SK-N-SH (cell line): Measurements from ENCODE around the gene MAPK13. TPM values are rescaled to one million over a fixed set of nuclear protein-coding genes. Genes with fewer than 3 reads are reported as not detected.

Experiments used
- CTCF ChIA-PET: fragments of 300-600, 350-600 bp; formaldehyde crosslinking; extraction: SDS; loops from one replicate; lab custom pipeline; 2021; lab: Yijun Ruan, JAX
- POLR2A ChIA-PET: fragments of 350-600 bp; sonication (Branson Sonifier 250); formaldehyde crosslinking; extraction: SDS; loops from one replicate; lab custom pipeline; 2020; ENCODE audit warnings: antibody characterized with exemption, inconsistent platforms; lab: Yijun Ruan, JAX
- DNase-seq: peaks from one replicate; pipeline ENCODE4 v3.0.0; 2012
- H2AFZ ChIP-seq: fragments of 200-600 bp; sonication (generic); 2 replicates; pipeline ENCODE4 v1.8.1; 2016; ENCODE audit warnings: antibody characterized with exemption, mild to moderate bottlenecking, low read depth
- H3F3A ChIP-seq: fragments of 200-600 bp; sonication (generic); replicated peaks from 2 replicates; pipeline ENCODE3; 2016; ENCODE audit warnings: antibody characterized with exemption, mild to moderate bottlenecking; ENCODE audit not compliant: insufficient read depth
- H3K27ac ChIP-seq, 2 experiments: fragments of 200-500 bp in 1 of 2; fragments of 200-600 bp in 1 of 2; sonication (Bioruptor generic) in 1 of 2; sonication (generic), shearing (Covaris generic) in 1 of 2; 2 replicates each; pipeline versions ENCODE4 v1.5.1 to v1.6.1; 2014 to 2016; ENCODE audit warnings: low read depth in 2 of 2, inconsistent platforms in 1 of 2, low read length in 1 of 2, mild to moderate bottlenecking in 1 of 2, mixed read lengths in 1 of 2
- H3K27me3 ChIP-seq: fragments of 200-600 bp; sonication (generic), shearing (Covaris generic); 2 replicates; pipeline ENCODE4 v1.6.1; 2016; ENCODE audit warnings: mixed run types; ENCODE audit not compliant: insufficient read depth
- H3K36me3 ChIP-seq, 2 experiments: fragments of 200-500 bp in 1 of 2; fragments of 200-600 bp in 1 of 2; sonication (Bioruptor generic) in 1 of 2; sonication (generic) in 1 of 2; replicated peaks in 1 of 2; 2 replicates each; pipeline versions ENCODE3 to v1.5.1; 2014 to 2016; ENCODE audit warnings: low read length in 1 of 2, mild to moderate bottlenecking in 1 of 2; ENCODE audit not compliant: insufficient read depth in 2 of 2, control insufficient read depth in 1 of 2
- H3K4me1 ChIP-seq, 2 experiments: fragments of 200-500 bp in 1 of 2; fragments of 200-600 bp in 1 of 2; sonication (Bioruptor generic) in 1 of 2; sonication (generic), shearing (Covaris generic) in 1 of 2; 2 replicates each; pipeline versions ENCODE4 v1.5.1 to v1.6.1; 2014 to 2016; ENCODE audit warnings: low read depth in 1 of 2, low read length in 1 of 2, mixed run types in 1 of 2; ENCODE audit not compliant: insufficient read depth in 2 of 2, control insufficient read depth in 1 of 2
- H3K4me2 ChIP-seq: fragments of 200-600 bp; sonication (generic), shearing (Covaris generic); 2 replicates; pipeline ENCODE4 v1.6.1; 2017; ENCODE audit warnings: mixed run types
- H3K4me3 ChIP-seq, 2 experiments: fragments of 200-500 bp in 1 of 2; fragments of 200-600 bp in 1 of 2; sonication (Bioruptor generic) in 1 of 2; sonication (generic), shearing (Covaris generic) in 1 of 2; 2 replicates each; pipeline versions ENCODE4 v1.5.1 to v1.8.1; 2014 to 2016; ENCODE audit warnings: low read depth in 2 of 2, inconsistent platforms in 1 of 2, low read length in 1 of 2, mild to moderate bottlenecking in 1 of 2, mixed read lengths in 1 of 2, moderate library complexity in 1 of 2
- H3K79me2 ChIP-seq: fragments of 200-600 bp; sonication (generic); 2 replicates; pipeline ENCODE4 v1.8.1; 2017; ENCODE audit warnings: mild to moderate bottlenecking; ENCODE audit not compliant: insufficient read depth
- H3K9ac ChIP-seq: fragments of 200-600 bp; sonication (generic); 2 replicates; pipeline ENCODE4 v1.6.1; 2017; ENCODE audit warnings: mixed run types
- H3K9me2 ChIP-seq: fragments of 200-600 bp; sonication (generic); 2 replicates; pipeline ENCODE4 v1.6.1; 2017; ENCODE audit warnings: mixed run types
- H3K9me3 ChIP-seq: fragments of 200-600 bp; sonication (generic); 2 replicates; pipeline ENCODE4 v1.6.1; 2017; ENCODE audit warnings: mixed run types, mild to moderate bottlenecking, moderate library complexity
- H4K20me1 ChIP-seq: fragments of 200-600 bp; sonication (generic); 2 replicates; pipeline ENCODE4 v1.6.1; 2017; ENCODE audit warnings: mild to moderate bottlenecking, mixed run types; ENCODE audit not compliant: insufficient read depth
- CHD2 ChIP-seq: fragments of 150-350 bp; IDR thresholded peaks from 2 replicates; pipeline ENCODE4 v1.6.1; 2018; ENCODE audit warnings: low read length; ENCODE audit not compliant: partially characterized antibody
- EZH2phosphoT487 ChIP-seq: fragments of 200-600 bp; sonication (generic); IDR thresholded peaks from 2 replicates; pipeline ENCODE4 v1.6.1; 2017; ENCODE audit warnings: low read depth, mixed run types, mild to moderate bottlenecking, antibody characterized with exemption, moderate library complexity, borderline replicate concordance
- FOXJ3 ChIP-seq: sonication (generic); formaldehyde crosslinking; IDR thresholded peaks from 2 replicates; pipeline ENCODE4 v1.5.1; 2020; ENCODE audit warnings: mild to moderate bottlenecking, missing genetic modification reagents
- GABPA ChIP-seq: IDR thresholded peaks from 2 replicates; pipeline ENCODE4 v1.4.0; 2012; ENCODE audit warnings: low read depth, mild to moderate bottlenecking
- GATA2 ChIP-seq: sonication (generic); formaldehyde crosslinking; IDR thresholded peaks from 2 replicates; pipeline ENCODE4 v1.5.0; 2020; ENCODE audit warnings: mild to moderate bottlenecking, missing genetic modification reagents
- MXI1 ChIP-seq: IDR thresholded peaks from 2 replicates; pipeline ENCODE4 v1.6.1; 2012; ENCODE audit warnings: mild to moderate bottlenecking, low read depth, low read length, improper control_type of control experiment
- NFIC ChIP-seq: IDR thresholded peaks from 2 replicates; pipeline ENCODE4 v1.4.0; 2012; ENCODE audit warnings: borderline replicate concordance
- NRF1 ChIP-seq: IDR thresholded peaks from 2 replicates; pipeline ENCODE4 v1.6.1; 2012; ENCODE audit warnings: low read depth, mild to moderate bottlenecking, low read length
- RAD21 ChIP-seq: IDR thresholded peaks from 2 replicates; pipeline ENCODE4 v1.6.1; 2012; ENCODE audit warnings: mild to moderate bottlenecking, low read length
- RCOR1 ChIP-seq: fragments of 150-350 bp; IDR thresholded peaks from 2 replicates; pipeline ENCODE4 v1.6.1; 2017; ENCODE audit warnings: antibody characterized with exemption, low read length
- RFX5 ChIP-seq: IDR thresholded peaks from 2 replicates; pipeline ENCODE4 v1.6.1; 2012; ENCODE audit warnings: mild to moderate bottlenecking, improper control_type of control experiment, low read length
- SMC3 ChIP-seq: IDR thresholded peaks from 2 replicates; pipeline ENCODE4 v1.6.1; 2012; ENCODE audit warnings: low read depth, low read length, improper control_type of control experiment
- TAF1 ChIP-seq: IDR thresholded peaks from 2 replicates; pipeline ENCODE4 v1.6.1; 2012; ENCODE audit warnings: low read depth, mild to moderate bottlenecking, low read length, moderate library complexity, borderline replicate concordance
- WGBS: methylation state at CpG from one replicate; pipeline ENCODE4 v1.1.6; 2017; ENCODE audit warnings: low lambda C conversion rate; 5-methylcytosine and 5-hydroxymethylcytosine counted together
- polyA plus RNA-seq, 3 experiments: library from polyadenylated mRNA; depleted of rRNA; stranded (reverse); fragments of >200 nt; gene quantifications; 2 replicates each; pipeline ENCODE4 v1.2.3, GENCODE V29; 2012
- TF ChIP-seq, protein P1 (sequence below): fragments of 150-350 bp; IDR thresholded peaks from 2 replicates; pipeline ENCODE4 v1.6.1; 2016; ENCODE audit warnings: mild to moderate bottlenecking, low read depth, low read length
- TF ChIP-seq, protein P2 (sequence below): IDR thresholded peaks from 2 replicates; pipeline ENCODE4 v1.4.0; 2012; ENCODE audit warnings: low read depth
- TF ChIP-seq, protein P3 (sequence below): IDR thresholded peaks from 2 replicates; pipeline ENCODE4 v1.4.0; 2012; ENCODE audit warnings: low read depth, borderline replicate concordance
- TF ChIP-seq, protein P4 (sequence below): IDR thresholded peaks from 2 replicates; pipeline ENCODE4; 2012
- TF ChIP-seq, protein P5 (sequence below): IDR thresholded peaks from 2 replicates; pipeline ENCODE4 v1.4.0; 2012; ENCODE audit warnings: low read depth, borderline replicate concordance

The MAPK13 gene
- polyA plus RNA-seq, 1 of the 3 experiments (the other 2 are of a cell fraction): 2.3 TPM

DNA sequence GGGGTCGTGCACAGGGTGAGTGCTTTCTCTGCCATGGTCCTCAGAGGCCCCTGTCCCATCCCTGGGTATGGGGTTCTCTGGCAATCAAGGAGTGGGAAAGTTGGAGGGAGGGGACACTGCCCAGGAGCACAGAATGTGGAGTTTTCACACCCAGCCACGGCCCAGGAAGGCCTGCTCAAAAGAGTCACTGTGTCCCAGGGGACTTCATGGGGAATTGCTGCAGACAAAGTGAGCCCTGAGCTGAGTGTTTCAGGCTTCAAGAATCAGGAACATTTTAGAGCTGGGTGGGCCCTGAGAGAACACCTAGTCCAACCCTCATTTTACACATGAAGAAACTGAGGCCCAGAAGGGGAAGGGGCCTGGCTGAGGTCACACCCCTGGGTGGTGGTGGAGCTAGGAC lies 5.7 kb downstream of the MAPK13 start:
- peaks cover 17 to 61% of the 10 kb centered on the region in 2 experiments for H3K4me1 ChIP-seq
- ChIA-PET CTCF (interaction anchor here (0.8 to 1.0 kb wide), 2 partner anchors 109 to 166 kb away, joined by 3 read pairs; partner anchors contain the start of gene MAPK14), POLR2A (no interaction called here)
- no peaks in the 10 kb centered on the region for H3K9me3 ChIP-seq
- no peak overlapping the region for H3K4me2 ChIP-seq
- no peaks in the 10 kb centered on the region for H3K9me2 ChIP-seq
- no peaks in the 10 kb centered on the region for H3K27me3 ChIP-seq
- no peaks in the 10 kb centered on the region for H3K36me3 ChIP-seq
- no peaks in the 10 kb centered on the region for H4K20me1 ChIP-seq
- no peak overlapping the region for H3K4me3 ChIP-seq
- TF ChIP-seq GATA2 (no peak), SMC3 (no peak), RFX5 (no peak), CHD2 (no peak), RCOR1 (no peak), GABPA (no peak), NFIC (no peak), MXI1 (no peak), RAD21 (no peak), NRF1 (no peak), TAF1 (no peak), FOXJ3 (CRISPR knock-in tag) (no peak), EZH2phosphoT487 (no peak)
- TF ChIP-seq, protein P1, sequence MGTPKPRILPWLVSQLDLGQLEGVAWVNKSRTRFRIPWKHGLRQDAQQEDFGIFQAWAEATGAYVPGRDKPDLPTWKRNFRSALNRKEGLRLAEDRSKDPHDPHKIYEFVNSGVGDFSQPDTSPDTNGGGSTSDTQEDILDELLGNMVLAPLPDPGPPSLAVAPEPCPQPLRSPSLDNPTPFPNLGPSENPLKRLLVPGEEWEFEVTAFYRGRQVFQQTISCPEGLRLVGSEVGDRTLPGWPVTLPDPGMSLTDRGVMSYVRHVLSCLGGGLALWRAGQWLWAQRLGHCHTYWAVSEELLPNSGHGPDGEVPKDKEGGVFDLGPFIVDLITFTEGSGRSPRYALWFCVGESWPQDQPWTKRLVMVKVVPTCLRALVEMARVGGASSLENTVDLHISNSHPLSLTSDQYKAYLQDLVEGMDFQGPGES: no peak
- TF ChIP-seq, protein P2, sequence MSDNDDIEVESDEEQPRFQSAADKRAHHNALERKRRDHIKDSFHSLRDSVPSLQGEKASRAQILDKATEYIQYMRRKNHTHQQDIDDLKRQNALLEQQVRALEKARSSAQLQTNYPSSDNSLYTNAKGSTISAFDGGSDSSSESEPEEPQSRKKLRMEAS: no peak
- TF ChIP-seq, protein P3, sequence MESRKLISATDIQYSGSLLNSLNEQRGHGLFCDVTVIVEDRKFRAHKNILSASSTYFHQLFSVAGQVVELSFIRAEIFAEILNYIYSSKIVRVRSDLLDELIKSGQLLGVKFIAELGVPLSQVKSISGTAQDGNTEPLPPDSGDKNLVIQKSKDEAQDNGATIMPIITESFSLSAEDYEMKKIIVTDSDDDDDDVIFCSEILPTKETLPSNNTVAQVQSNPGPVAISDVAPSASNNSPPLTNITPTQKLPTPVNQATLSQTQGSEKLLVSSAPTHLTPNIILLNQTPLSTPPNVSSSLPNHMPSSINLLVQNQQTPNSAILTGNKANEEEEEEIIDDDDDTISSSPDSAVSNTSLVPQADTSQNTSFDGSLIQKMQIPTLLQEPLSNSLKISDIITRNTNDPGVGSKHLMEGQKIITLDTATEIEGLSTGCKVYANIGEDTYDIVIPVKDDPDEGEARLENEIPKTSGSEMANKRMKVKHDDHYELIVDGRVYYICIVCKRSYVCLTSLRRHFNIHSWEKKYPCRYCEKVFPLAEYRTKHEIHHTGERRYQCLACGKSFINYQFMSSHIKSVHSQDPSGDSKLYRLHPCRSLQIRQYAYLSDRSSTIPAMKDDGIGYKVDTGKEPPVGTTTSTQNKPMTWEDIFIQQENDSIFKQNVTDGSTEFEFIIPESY: no peak
- TF ChIP-seq, protein P4, sequence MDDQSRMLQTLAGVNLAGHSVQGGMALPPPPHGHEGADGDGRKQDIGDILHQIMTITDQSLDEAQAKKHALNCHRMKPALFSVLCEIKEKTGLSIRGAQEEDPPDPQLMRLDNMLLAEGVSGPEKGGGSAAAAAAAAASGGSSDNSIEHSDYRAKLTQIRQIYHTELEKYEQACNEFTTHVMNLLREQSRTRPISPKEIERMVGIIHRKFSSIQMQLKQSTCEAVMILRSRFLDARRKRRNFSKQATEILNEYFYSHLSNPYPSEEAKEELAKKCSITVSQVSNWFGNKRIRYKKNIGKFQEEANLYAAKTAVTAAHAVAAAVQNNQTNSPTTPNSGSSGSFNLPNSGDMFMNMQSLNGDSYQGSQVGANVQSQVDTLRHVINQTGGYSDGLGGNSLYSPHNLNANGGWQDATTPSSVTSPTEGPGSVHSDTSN: no peak
- TF ChIP-seq, protein P5, sequence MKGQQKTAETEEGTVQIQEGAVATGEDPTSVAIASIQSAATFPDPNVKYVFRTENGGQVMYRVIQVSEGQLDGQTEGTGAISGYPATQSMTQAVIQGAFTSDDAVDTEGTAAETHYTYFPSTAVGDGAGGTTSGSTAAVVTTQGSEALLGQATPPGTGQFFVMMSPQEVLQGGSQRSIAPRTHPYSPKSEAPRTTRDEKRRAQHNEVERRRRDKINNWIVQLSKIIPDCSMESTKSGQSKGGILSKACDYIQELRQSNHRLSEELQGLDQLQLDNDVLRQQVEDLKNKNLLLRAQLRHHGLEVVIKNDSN: no peak
- H3K27ac ChIP-seq: peak overlapping the region in 1 of 2 experiments; percentile 17; a peak in 1 of 4 replicates
- H3K79me2 ChIP-seq: no peaks in the 10 kb centered on the region
- no peak overlapping the region for H2AFZ ChIP-seq
- 86% methylated on average over 1 of the region's 2 CpGs for WGBS
- no peaks in the 10 kb centered on the region for H3F3A ChIP-seq
- DNase-seq: no peak
- no peak overlapping the region for H3K9ac ChIP-seq
